ENCODE results near the gene CNEP1R1. TPM values are rescaled to one million over a fixed set of nuclear protein-coding genes. Genes with fewer than 3 reads are reported as not detected.

Gene CNEP1R1
- total and polyA plus RNA-seq, 2 of the 4 experiments (the other 2 are of a cell fraction) = 16.1 to 22.0 TPM

DNA sequence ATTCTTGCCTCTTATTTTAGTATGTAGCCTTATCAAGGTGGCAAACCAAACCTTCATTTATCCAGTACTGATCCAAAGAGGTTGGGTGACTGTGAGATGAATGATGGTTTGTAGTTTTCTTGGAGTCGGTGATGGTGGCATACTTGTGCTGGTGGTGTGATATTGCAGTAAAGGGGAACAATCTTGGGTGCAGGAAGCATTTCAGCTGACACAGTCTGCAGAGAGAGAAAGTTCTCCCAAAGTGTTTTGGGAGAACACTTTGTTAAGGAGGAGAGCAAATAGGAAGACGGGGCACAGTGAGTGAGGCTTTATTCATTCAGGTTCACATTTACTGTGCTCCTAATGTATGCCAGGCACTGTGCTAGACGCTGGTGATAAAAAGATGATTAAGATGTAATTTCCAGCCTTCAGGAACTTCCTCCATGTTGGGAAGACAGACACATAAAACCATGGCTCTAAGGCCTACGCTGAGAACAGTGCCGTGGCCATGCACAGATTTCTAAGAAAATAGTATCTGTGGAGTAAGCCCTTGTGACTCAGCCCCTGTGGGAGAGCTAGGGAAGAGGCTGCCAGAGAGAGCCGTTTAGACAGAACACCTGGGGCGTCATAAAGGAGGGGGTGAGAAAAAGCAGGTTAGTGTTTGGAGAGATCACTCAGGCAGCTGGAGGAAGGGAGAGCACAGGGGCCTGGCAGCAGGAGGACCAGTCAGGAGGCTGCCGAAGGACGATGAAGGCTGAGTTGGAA is 54.5 kb downstream of the CNEP1R1 start:
- POLR2A ChIA-PET (ENCODE audit: unreplicated experiment) = no interaction called here
- H3K79me1 ChIP-seq (ENCODE audit: low read depth in 1 of 2, low read length in 2 of 2) = peaks cover 8 to 12% of the 10 kb centered on the region in 2 experiments
- TF ChIP-seq BHLHE40 (IDR thresholded peaks at IDR 0.05; ENCODE audit: low read depth, low read length) (no peak), POLR2A (IDR thresholded peaks at IDR 0.05; ENCODE audit: low read depth, low read length) (no peak)
- H4K20me1 ChIP-seq (ENCODE audit: insufficient read depth, low read length) = no peaks in the 10 kb centered on the region; the same call in 1 of the 2 replicates
- no peaks in the 10 kb centered on the region for H3K9me3 ChIP-seq (ENCODE audit: control insufficient read depth, insufficient read depth, low read length)
- no peak overlapping the region for H3K14ac ChIP-seq (replicated peaks; ENCODE audit: low read depth, low read length)
- H4K5ac ChIP-seq (ENCODE audit: low read depth, low read length) = no peak overlapping the region
- no peak overlapping the region for H2AFZ ChIP-seq (replicated peaks; ENCODE audit: low read length, poor library complexity)
- no peak overlapping the region for H2BK5ac ChIP-seq (ENCODE audit: low read depth, low read length, poor library complexity, severe bottlenecking)
- no peak for ATAC-seq (ENCODE audit: low read depth)
- no TSS peak for BruUV-seq (replicated peaks)
- no peak overlapping the region for H3K4me3 ChIP-seq (ENCODE audit: insufficient read depth, low read depth, low read length)
- H3K36me3 ChIP-seq (ENCODE audit: control insufficient read depth, insufficient read depth, low read length) = peaks cover 26% of the 10 kb centered on the region
- no peak overlapping the region for H2AK9ac ChIP-seq (replicated peaks; ENCODE audit: low read depth, low read length, poor library complexity)
- CTCF ChIA-PET = no interaction called here
- H2BK15ac ChIP-seq (ENCODE audit: low read depth, low read length) = no peak overlapping the region
- dilution Hi-C loops (cut with HindIII; ENCODE audit: low sequenced_read_pairs, unreplicated experiment) (no loop called here), intact Hi-C loops (cut with micrococcal nuclease) (no loop called here), in situ Hi-C loops (cut with MboI; ENCODE audit: low sequenced_read_pairs) (loop anchor here (25.0 kb wide), 1 partner anchor 283 kb away; the partner anchor contains the start of gene BRD7)
- DNase-seq = no peak
- H3K18ac ChIP-seq (ENCODE audit: low read depth, low read length) = no peak overlapping the region
- no peak overlapping the region for H3K4ac ChIP-seq (ENCODE audit: low read depth, low read length)
- no peak overlapping the region for H3K56ac ChIP-seq (ENCODE audit: extremely low read depth, insufficient read depth, low read length)
- no peaks in the 10 kb centered on the region for H3K4me1 ChIP-seq (ENCODE audit: control insufficient read depth, insufficient read depth, low read length)
- no peaks in the 10 kb centered on the region for H3K27me3 ChIP-seq (ENCODE audit: control insufficient read depth, insufficient read depth, low read length)
- peaks cover 4% of the 10 kb centered on the region; the same call in 1 of the 2 replicates for H3K9me1 ChIP-seq (ENCODE audit: insufficient read depth, low read length)
- no peak overlapping the region for H3K23ac ChIP-seq (ENCODE audit: low read depth, low read length)
- H3K27ac ChIP-seq (ENCODE audit: insufficient read depth, low read length) = no peak overlapping the region
- H2AK5ac ChIP-seq (ENCODE audit: low read depth, low read length) = no peak overlapping the region
- 86% methylated on average over 3 of the region's 9 CpGs; no CpG with 5 or more reads in 1 of the 2 experiments for WGBS, 2 experiments (ENCODE audit: extremely low coverage in 2 of 2, insufficient read length in 1 of 2)
- no peak overlapping the region for H3K9ac ChIP-seq (ENCODE audit: low read depth, low read length)
- no peak overlapping the region for H4K91ac ChIP-seq (ENCODE audit: insufficient read depth, low read depth, low read length)
- H3K4me2 ChIP-seq (ENCODE audit: low read depth, low read length) = no peak overlapping the region
- H4K8ac ChIP-seq (ENCODE audit: low read depth in 2 of 2, low read length in 2 of 2) = no peak overlapping the region
- H2BK20ac ChIP-seq (ENCODE audit: low read depth, low read length) = no peak overlapping the region
- no peak overlapping the region for H2BK120ac ChIP-seq (ENCODE audit: low read depth, low read length)
